EH (cell line): ENCODE measurements around the gene CKB.

ENCODE experiments used
- DNase-seq: peaks from one replicate; pipeline ENCODE4 v3.0.0-alpha.2; 2015; ENCODE audit warnings: low read depth

Gene CKB

DNA sequence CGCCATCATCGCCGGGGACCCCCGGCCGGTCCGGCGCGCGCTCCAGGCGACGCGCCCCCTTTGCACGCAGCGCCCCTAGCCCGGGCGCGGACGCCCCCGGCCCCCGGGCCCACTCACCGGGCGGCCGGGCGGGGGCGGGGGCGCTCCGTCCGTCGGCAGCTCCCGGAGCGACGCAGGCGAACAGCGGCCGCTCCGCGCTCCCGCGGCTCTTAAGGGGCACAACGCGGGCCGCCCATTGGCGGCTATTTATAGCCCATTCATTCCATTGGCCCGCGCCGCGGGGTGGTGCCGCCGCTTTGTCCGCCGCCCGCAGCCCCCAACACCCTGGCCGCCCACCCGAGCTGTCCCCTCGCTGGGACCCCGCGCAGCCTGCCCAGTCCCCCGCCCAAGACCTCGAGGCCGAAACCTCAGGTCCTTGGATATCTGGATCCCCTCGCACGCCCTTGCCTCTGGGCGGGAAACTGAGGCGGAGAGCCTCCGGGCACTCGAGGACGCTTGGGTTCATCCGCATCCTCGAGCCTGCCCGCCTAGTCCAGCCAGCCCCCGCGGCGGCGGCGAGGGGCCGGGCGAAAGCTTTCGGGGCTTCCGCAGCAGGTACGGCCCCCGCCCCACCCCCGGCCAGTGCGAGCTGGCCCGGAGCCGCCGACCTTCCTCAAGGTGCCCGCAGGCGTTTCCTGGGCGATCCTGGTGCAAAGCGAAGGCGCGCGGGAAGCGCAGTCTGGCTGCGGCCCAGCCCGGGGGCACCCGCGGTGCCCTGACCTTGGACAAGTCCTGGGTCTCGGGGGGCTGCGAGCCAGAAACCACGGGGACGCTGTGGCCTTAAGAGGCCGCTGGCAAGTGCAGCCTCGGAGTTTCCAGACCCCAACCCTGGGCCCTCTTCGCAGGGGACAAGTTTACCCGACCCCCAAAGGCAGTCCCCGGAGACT, at the start of gene CKB:
TSS of gene CKB (minus strand) at position 182 of the 926 bp plus-strand sequence. CDS start 337 bp downstream, outside the sequence.
- DNase-seq: peak; percentile 68

GRCh38 chr14:103569408-103569807, 46.8 kb upstream of the CKB start:
- DNase-seq: no peak

DNA sequence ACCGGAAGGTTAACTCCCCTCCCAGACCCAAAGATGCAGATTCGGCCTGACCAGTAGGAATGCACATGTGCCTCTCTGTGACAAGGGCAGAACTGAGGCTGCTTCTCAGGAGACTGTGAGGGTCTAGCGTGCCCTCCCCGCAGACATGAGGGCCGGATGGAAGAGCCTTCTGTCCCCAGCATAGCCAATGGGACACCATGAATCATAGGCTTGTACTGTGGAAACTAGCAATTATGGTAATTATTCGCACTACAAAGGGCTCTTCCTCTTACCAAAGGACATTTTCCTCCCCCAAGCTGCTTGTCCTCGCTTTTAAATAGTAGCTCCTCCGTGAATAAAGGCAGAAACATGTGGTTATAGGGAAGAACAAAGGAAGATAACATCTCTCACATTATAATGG, 46.3 kb upstream of the CKB start:
- no peak for DNase-seq

GRCh38 chr14:103563844-103564505, 41.3 kb upstream of the CKB start:
- DNase-seq: no peak

GRCh38 chr14:103563226-103563620, 40.6 kb upstream of the CKB start:
- DNase-seq: no peak

DNA sequence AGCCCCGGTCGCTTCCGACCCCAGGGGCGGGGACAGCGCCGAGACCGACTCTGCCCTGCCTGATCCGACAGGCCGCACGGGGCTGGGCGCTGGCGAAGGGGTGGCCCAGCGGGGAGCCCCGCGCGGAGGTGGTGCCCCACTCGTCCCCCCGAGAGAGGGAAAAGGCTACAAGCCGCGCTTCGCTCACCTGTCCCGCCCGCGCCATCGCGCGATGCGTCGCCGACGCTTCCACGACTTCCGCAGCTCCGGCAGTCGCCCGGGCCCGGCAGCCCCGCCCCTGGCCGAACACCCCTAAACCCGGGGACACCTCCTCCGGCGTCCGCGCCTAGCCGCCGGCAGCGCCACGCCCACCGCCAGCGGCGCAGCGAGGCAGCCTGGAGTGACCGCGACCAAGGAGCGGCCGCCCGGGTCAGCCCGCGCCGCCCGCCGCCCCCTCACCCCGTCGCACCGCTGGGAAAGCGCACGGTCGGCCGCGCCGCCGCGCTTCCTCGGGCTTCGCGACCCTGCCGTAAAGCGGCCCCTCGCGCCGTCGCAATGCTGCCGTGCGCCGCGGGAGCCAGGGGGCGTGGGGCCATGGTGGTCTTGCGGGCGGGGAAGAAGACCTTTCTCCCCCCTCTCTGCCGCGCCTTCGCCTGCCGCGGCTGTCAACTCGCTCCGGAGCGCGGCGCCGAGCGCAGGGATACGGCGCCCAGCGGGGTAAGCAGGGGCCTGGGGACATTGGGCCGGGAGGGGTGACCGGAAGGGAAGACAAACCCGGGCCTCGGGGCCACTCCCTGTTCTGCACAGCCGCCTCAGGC, 40.0 kb upstream of the CKB start, which contains the start of the genes BAG5 and COA8:
TSS of gene BAG5 (minus strand) at position 229 of the 797 bp plus-strand sequence. CDS start 1,493 bp downstream, outside the sequence.
TSS of gene COA8 (plus strand) at position 532 of the 797 bp plus-strand sequence. CDS start at position 574, 42 bp downstream.
- peak; percentile 78 for DNase-seq

GRCh38 chr14:103562179-103562428, 39.5 kb upstream of the CKB start:
- peak; percentile 61 for DNase-seq

DNA sequence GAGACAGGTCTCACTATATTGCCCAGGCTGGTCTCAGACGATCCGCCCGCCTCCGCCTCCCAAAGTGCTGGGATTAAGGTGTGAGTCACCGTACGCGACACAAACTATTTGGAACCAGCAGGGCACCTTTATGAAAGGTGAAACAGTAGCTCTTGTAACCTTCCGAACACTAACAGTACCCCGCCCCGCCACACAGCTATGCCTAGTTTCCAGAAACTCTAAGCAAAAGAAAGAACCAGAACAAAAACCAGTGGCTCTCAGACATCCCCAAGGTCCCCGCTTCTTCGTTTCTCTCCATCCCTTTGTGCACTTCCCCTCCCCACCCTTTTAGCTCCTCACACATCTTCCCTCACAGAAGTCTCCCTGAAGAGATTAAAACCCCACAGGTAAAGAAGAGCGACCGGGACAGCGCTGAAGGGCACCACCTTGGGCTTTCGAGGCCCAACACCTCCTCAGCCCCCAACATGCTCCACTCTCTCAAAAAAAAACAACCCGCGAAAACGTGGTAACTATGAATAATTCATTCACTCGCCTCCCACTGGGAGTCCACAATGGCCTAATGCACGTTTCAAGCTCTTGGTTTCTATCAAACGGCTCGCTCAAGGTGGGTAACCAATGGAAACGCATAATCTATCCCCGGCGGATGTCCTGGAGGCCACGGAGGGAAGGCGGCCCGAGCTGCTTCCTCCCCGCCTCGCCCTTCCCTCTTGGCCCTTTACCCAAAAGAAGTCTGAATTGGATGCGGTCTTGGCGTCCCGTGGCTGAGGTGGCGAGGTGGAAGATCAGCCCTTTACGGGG, 39.0 kb upstream of the CKB start:
- DNase-seq: peak; percentile 59

DNA sequence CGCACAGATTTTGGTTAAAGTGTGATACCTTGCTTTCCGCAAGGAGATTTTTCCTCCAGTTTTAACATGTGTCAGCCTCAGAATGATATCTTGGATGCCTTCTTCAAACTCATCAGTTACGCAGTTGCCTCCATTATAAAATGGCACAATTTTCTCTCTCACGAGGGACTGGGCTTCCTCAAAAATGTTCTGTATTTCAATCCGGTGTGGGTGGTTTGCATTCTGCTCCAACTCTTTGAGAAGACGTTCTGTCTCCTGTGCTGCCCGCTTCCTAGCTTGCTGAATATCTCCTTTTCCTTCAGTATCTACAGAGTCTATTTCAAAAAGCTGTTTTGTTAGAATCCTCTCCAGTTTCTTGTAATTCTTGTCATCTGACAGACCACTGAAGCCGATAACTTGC, 38.1 kb upstream of the CKB start:
- DNase-seq: no peak

GRCh38 chr14:103559766-103560165, 37.1 kb upstream of the CKB start:
- no peak for DNase-seq

GRCh38 chr14:103558071-103558882, 35.6 kb upstream of the CKB start:
- DNase-seq: peak; percentile 57

DNA sequence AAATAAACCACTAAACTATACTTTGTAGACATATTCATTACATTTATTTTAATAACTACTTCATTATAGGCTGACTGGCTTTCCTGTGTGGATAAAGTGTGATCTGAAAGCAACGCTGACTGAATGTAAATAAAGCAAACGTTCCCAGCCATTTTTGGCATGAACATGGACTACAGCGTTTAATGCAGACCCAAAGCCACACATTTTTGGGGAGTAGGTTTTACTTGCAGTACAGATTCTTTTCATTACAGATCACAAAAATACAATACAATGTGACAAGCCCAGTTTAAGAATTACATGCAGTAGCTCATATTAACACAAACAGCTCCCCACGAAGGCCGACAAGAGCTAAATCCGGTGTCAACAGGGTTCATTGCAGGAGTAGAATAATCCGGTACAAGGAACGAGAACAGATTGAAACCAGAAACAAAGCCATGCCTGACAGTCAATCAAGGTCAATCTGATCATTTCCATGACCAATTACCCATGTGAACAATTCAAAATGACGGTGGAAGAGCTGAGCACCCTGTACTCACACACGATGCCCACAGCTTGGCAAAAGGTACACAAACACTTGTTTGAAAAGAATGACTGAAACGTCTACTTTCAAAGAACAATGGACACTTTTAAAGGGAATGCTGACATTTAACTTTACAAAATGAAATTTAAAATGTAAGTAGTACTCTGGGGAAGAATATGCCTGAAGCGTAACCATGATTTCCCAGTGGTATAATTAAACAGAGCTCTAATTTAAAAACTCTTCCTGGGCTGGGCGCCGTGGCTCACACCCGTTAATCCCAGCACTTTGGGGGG, 34.5 kb upstream of the CKB start:
- no peak for DNase-seq

GRCh38 chr14:103555559-103556337, 33.1 kb upstream of the CKB start:
- no peak for DNase-seq

DNA sequence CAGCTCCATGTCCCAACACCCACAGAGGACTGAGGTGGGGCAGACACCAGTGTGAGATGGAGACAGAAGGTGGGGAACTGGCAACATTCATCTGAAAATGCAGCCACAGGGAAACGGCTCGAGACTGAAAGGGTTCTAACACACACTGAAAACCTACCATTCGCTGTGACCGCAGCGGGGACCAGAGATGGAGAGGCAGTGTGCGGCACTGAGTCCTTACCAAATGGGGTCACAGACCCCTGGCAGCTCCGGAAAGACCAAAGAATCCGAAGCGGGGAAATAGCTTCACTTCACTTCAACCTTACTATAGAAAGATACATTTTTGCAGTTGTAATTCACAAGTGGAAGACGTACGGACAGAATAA, 30.2 kb upstream of the CKB start:
- no peak for DNase-seq

DNA sequence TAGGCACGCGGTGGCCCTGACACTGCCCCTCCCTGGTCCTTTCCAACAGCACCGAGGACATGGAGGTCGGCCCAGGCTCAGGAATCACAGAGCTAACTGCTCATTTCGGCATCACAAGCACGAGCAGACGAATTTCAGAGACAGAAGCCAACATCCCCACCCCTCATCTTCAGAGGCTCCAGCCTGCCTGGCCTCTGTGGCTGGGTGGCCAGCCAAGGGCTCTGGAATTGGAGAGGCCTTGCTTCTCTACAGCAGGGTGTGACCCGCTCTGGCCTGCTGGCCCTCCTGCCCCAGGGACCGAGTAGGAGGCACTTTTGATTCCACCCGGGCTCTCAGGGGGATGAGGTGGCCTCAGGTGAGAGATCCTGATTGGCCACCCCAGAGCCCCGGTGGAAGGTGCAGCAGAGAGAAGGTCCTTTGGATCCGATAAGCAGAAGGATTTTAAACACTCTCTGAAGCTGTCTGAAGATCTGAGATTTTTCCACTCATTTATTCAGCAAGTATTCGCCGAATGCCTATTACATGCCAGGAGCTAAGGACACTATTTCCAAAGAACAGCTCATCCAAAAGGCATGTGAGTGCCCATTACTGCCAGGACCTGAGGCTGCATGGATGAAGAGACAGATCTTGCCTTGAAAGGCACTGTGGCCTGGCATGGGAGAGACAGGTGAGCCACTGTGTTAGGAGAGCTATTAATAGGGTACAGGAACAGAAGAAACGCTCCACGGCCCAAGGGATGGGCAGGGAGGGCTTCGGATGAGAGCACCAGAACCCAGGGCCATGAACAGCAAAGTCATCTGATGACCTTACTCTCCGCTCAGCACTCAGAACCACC, 29.6 kb upstream of the CKB start:
- DNase-seq: peak; percentile 80

- no peak for DNase-seq
These were observed 28.7 kb upstream of the CKB start for GRCh38 chr14:103551338-103551762.

- no peak for DNase-seq
These were observed 28.1 kb upstream of the CKB start for GRCh38 chr14:103550451-103551337.
